Adrenal gland (tissue), 12 donors: Measurements from ENCODE around the gene LTBP2. TPM values are rescaled to one million over a fixed set of nuclear protein-coding genes. Genes with fewer than 3 reads are reported as not detected.

Experiments
- DNase-seq, 7 donors: peaks; one replicate each; pipeline ENCODE4 v3.0.0-alpha.2; 2019 to 2020
- H3K27ac ChIP-seq, 5 donors: fragments of 200-600 bp; sonication (generic) in 4 of 5; 1 replicate in 3 of 5; 2 replicates in 2 of 5; pipeline versions ENCODE4 v1.5.1 to v1.8.0; 2016 to 2020; ENCODE audit warnings: mild to moderate bottlenecking in 1 of 5
- H3K27me3 ChIP-seq: fragments of 200-600 bp; 2 replicates; pipeline ENCODE4 v1.8.0; 2021
- H3K36me3 ChIP-seq, 2 donors: fragments of 200-600 bp; replicated peaks in 1 of 2; 1 replicate in 1 of 2; 2 replicates in 1 of 2; pipeline versions ENCODE4 v1.5.1 to v1.8.0; 2018 to 2022
- H3K4me1 ChIP-seq, 2 donors: fragments of 200-600 bp; replicated peaks in 1 of 2; 1 replicate in 1 of 2; 2 replicates in 1 of 2; pipeline versions ENCODE4 v1.5.1 to v1.8.0; 2018 to 2021
- H3K4me3 ChIP-seq, 4 donors: fragments of 200-600 bp; sonication (generic) in 3 of 4; one replicate each; pipeline ENCODE4 v1.5.1; 2016 to 2018
- H3K9me3 ChIP-seq, 3 donors: fragments of 200-600 bp; sonication (generic) in 1 of 3; replicated peaks in 1 of 3; 1 replicate in 2 of 3; 2 replicates in 1 of 3; pipeline versions ENCODE4 v1.5.1 to v1.8.0; 2016 to 2021
- POLR2A ChIP-seq, 2 donors: fragments of 450-650 bp; IDR thresholded peaks; one replicate each; pipeline ENCODE4 v1.6.1; 2017; ENCODE audit warnings: antibody characterized with exemption in 2 of 2, mild to moderate bottlenecking in 2 of 2, moderate library complexity in 1 of 2
- WGBS, 4 donors: extraction: QIAGEN DNeasy Blood & Tissue Kit in 2 of 4; methylation state at CpG; one replicate each; pipeline versions ENCODE4 v1.1.5 to v1.1.7; 2013 to 2017; 5-methylcytosine and 5-hydroxymethylcytosine counted together
- intact Hi-C, 2 donors: fragments of 100-400 bp; cut with DNase I; formaldehyde crosslinking; loops; one replicate each; pipeline versions ENCODE4 v1.14.1 to v1.15.0; 2022 to 2023
- polyA plus RNA-seq, 3 donors: library from polyadenylated mRNA; stranded (reverse); fragments of 200-250 nt in 2 of 3; fragments of 350-450 nt in 1 of 3; fragmentation: Illumina TruSeq in 1 of 3; extraction: RNeasy Lipid Tissue Mini Kit (QIAGEN cat#74804) in 1 of 3; gene quantifications; one replicate each; pipeline ENCODE4 v1.2.3, GENCODE V29; 2013 to 2014
- total RNA-seq, 9 donors: library from RNA; depleted of rRNA in 4 of 9; stranded (reverse); fragments of >200 nt in 4 of 9; fragments of 120-200 nt in 1 of 9; fragmentation: NEBNext Ultra II Directional in 1 of 9; extraction: Animal tissue kit (Norgen Biotek cat#: 25700) in 1 of 9; gene quantifications; one replicate each; pipeline versions ENCODE4 v1.1.0 to v1.2.4, GENCODE V29; 2013 to 2023
- TF ChIP-seq, protein P1 (sequence below), 6 experiments: fragments of 450-650 bp in 4 of 6; fragments of 200-600 bp in 2 of 6; sonication (generic) in 1 of 6; IDR thresholded peaks; 1 replicate in 5 of 6; 2 replicates in 1 of 6; pipeline versions ENCODE4 v1.5.1 to v1.8.0; 2016 to 2021; ENCODE audit warnings: antibody characterized with exemption in 6 of 6, mild to moderate bottlenecking in 2 of 6, moderate library complexity in 1 of 6
- donor health status: healthy with polysubstance abuse.
- donor health status: Bipolar disorder and iron deficiency.
- donor health status: DM: yes; HTN: yes; CAD: no.
- donor health status: DM: no; HTN: no; CAD: no.
- donor health status: DM: no; HTN: no; CAD: no.
- donor health status: DM: yes; HTN: yes; CAD: no.

Gene LTBP2
- total and polyA plus RNA-seq, 12 donors, result 2.1 to 17.0 (median 6.2) TPM

- DNase-seq, result no peak
- Histone ChIP-seq H3K27me3 (no peaks in the 10 kb centered on the region), H3K36me3 (no peaks in the 10 kb centered on the region), H3K4me3 (no peak overlapping the region), H3K4me1 (no peaks in the 10 kb centered on the region), H3K9me3 (no peaks in the 10 kb centered on the region), H3K27ac (no peak overlapping the region)
- 75 to 78% (median 76%) methylated on average over 5 of the region's 5 CpGs for WGBS, 4 donors
- TF ChIP-seq POLR2A (IDR thresholded peaks at IDR 0.05), result no peak
- TF ChIP-seq, protein P1, sequence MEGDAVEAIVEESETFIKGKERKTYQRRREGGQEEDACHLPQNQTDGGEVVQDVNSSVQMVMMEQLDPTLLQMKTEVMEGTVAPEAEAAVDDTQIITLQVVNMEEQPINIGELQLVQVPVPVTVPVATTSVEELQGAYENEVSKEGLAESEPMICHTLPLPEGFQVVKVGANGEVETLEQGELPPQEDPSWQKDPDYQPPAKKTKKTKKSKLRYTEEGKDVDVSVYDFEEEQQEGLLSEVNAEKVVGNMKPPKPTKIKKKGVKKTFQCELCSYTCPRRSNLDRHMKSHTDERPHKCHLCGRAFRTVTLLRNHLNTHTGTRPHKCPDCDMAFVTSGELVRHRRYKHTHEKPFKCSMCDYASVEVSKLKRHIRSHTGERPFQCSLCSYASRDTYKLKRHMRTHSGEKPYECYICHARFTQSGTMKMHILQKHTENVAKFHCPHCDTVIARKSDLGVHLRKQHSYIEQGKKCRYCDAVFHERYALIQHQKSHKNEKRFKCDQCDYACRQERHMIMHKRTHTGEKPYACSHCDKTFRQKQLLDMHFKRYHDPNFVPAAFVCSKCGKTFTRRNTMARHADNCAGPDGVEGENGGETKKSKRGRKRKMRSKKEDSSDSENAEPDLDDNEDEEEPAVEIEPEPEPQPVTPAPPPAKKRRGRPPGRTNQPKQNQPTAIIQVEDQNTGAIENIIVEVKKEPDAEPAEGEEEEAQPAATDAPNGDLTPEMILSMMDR (IDR thresholded peaks at IDR 0.05), result no peak
- intact Hi-C loops, result no loop called here
Measured at GRCh38 chr14:74463697-74464096, 148.3 kb downstream of the LTBP2 start.

DNA sequence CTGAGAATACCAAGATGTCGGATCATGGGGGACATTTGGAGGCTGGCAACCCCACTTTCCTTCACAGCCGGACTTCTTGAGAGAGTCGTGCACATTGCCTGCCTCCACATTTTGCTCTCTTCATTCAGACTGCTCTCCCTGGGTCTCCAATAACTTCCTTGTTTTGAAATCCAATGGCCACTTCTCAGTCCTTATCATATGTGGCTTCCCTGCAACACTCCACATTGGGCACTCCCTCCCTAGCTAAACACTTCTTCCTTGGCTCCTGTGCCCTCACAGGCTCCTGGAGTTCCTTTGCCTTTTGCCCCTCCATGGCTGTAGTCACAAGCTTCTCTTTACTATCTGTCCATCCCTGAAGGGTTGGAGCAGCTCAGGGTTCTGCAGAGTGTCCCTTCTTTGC, 149.0 kb downstream of the LTBP2 start:
- H3K27ac ChIP-seq, result no peak overlapping the region
- DNase-seq, result no peak
- H3K9me3 ChIP-seq, result no peaks in the 10 kb centered on the region
- no peak for TF ChIP-seq POLR2A (IDR thresholded peaks at IDR 0.05)
- TF ChIP-seq, protein P1 (IDR thresholded peaks at IDR 0.05), result no peak
- H3K36me3 ChIP-seq, result no peaks in the 10 kb centered on the region
- no peak overlapping the region for H3K4me3 ChIP-seq
- H3K27me3 ChIP-seq, result no peaks in the 10 kb centered on the region
- no peaks in the 10 kb centered on the region for H3K4me1 ChIP-seq
- 84 to 97% (median 92%) methylated on average over 3 of the region's 3 CpGs for WGBS, 4 donors
- intact Hi-C loops, result no loop called here

GRCh38 chr14:74459976-74460375, 152.1 kb downstream of the LTBP2 start:
- TF ChIP-seq POLR2A (IDR thresholded peaks at IDR 0.05), result no peak
- TF ChIP-seq, protein P1 (IDR thresholded peaks at IDR 0.05), result no peak
- 73 to 92% (median 82%) methylated on average over 6 of the region's 6 CpGs for WGBS, 4 donors
- Histone ChIP-seq H3K27ac (no peak overlapping the region), H3K4me3 (no peak overlapping the region), H3K36me3 (no peaks in the 10 kb centered on the region), H3K27me3 (no peaks in the 10 kb centered on the region), H3K4me1 (no peaks in the 10 kb centered on the region), H3K9me3 (no peaks in the 10 kb centered on the region)
- DNase-seq, result no peak
- intact Hi-C loops, result no loop called here

- Histone ChIP-seq H3K4me1 (no peaks in the 10 kb centered on the region), H3K27me3 (no peaks in the 10 kb centered on the region), H3K27ac (no peak overlapping the region), H3K4me3 (no peak overlapping the region), H3K9me3 (no peaks in the 10 kb centered on the region), H3K36me3 (no peaks in the 10 kb centered on the region)
- TF ChIP-seq POLR2A (IDR thresholded peaks at IDR 0.05), result no peak
- TF ChIP-seq, protein P1 (IDR thresholded peaks at IDR 0.05), result peak; percentile 59 to 67 (median 62)
- WGBS, 4 donors, result 65 to 69% (median 67%) methylated on average over 9 to 10 of the region's 10 CpGs
- intact Hi-C loops, result no loop called here
- peak; percentile 38 to 68 (median 65) for DNase-seq
Measured at GRCh38 chr14:74459289-74459946, 152.6 kb downstream of the LTBP2 start.
